22Rv1 (cell line): ENCODE measurements around the gene OTUB1.

Experiments
- CTCF ChIP-seq: fragments of 450-650 bp; IDR thresholded peaks from 2 replicates; pipeline ENCODE4 v1.5.1; 2017; ENCODE audit warnings: mild to moderate bottlenecking
- ZFX ChIP-seq: fragments of 450-650 bp; IDR thresholded peaks from 2 replicates; pipeline ENCODE4 v1.6.1; 2017; ENCODE audit warnings: antibody characterized with exemption, borderline replicate concordance

- TF ChIP-seq CTCF = no peak
- no peak for TF ChIP-seq ZFX
These were observed 46.8 kb upstream of the OTUB1 start for GRCh38 chr11:63939397-63939891.
